Activated T-cell treated with anti-CD3 and anti-CD28 coated beads, Interleukin-2, amount 50 U/mL, for 48 hours (primary cell): ENCODE data around the gene RNF207.
"Not testable (repeated sequence)": the region's sequence is repeated elsewhere in the genome, so short reads cannot be mapped to it uniquely, and the experiment has no call there.

Experiments used
- DNase-seq, 2 experiments: peaks; one replicate each; pipeline ENCODE4 v3.0.0-alpha.2; 2020

RNF207 gene

DNA sequence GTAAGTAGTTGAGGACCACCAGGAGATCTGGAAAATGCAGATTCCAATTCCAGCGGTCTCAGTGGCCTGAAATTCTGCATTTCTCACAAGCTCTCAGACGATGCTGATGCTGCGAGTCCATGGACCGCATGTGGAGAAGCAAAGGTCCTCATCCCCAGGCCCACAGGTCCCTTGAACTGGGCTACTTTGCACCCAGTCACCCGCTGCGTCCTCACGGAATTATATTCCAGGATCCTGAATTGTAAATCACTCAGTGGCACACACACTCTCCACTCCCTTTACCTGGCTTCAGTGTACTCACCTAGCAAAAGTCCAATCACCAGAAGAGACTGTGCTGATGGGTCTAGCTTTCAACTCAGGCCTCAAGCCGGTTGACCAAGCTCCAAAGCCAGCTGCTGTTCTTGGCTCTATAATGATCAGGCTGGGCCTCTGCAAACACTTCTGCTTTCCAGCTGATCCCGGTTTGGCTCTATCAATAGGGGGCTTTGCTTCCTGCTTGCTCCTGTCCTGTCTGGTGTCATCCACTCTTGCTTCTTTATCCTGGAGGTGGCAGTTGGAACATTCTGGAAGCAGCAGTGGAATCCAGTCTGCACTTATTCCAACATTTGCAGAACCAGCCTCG, 5.6 kb upstream of the RNF207 start:
- DNase-seq: peak in 1 of 2 experiments; percentile 51

DNA sequence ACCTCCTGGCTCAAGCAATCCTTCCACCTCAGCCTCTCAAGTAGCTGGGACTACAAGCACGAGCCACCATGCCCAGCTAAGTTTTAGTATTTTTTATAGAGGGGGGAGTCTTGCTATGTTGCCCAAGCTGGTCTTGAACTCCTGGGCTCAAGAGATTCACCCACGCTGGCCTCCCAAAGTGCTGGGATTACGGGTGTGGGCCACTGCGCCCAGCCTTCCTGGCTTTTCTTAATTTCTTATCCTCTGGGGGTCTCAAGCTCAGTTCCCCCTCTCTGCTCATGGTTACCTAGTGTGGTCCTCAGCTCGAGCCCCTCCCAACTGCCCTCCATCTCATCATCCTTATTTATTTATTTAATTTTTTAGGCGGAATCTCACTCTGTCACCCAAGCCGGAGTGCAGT, 3.7 kb upstream of the RNF207 start:
- no peak for DNase-seq

DNA sequence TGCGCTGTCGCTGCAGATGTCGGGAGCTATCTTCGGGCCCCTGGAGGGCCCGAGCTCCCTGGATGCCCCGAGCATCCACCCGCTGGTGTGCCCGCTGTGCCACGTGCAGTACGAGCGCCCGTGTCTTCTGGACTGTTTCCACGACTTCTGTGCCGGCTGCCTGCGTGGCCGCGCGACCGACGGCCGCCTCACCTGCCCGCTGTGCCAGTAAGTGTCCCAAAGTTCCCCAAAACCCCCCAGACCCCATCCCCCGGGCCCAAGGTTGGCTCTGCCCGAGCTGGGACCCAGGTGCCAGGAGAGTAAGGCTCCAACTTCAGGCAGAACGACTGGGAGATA, 569 bp downstream of the RNF207 start:
- no peak for DNase-seq

DNA sequence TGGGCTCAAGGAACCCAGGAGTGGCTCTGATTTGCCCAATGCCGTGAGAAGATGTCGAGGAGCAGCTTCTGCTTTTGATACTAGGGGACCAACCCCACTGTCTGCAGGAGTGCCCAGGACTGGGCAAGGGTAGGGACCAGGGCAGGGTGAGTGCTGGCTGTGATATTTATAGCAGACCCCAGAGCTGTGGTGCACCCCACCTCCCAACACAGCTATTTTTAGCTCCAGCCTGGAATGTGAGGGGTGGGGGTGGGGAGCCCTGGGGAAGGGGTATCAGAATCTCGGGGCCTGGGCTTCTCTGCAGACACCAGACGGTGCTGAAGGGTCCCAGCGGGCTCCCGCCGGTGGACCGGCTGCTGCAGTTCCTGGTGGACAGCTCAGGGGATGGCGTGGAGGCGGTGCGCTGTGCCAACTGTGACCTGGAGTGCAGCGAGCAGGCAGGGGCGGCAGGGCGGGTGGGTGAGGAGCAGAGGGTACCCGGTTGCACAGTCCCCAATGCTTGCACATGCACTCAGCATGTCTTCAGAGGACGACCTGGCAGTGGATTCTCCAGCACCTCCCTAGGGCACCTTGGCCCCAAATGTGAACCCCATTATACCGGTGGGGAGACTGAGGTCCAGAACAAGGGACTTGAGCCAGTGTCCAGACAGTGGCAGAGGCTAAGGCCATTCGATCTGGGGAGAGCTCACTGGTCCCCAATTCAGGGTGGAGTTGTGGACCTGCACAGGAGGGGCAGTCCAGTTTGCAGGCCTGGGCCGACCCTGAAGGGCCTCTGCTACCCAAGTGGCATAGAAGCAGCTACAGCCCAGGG, 1.4 kb downstream of the RNF207 start:
- DNase-seq: no peak

DNA sequence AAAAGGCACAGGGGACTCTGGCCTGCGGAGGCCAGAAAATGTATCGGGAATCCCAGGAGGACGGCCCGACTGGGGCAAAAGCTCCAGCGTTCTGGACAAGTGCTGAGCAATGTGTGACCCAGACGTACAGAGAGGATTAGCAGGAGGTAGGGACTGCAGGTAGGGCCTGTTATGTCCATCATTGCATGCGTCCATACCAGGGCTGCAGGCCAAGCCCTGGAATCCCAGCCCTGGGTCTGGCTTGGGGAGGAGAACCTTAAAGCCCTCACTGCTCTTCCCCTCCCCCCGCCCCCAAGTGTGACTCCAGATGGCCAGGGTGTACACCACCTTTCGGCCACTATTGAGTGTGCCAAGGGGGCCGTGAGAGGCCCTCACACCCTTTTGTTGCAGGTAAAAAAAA, 2.0 kb downstream of the RNF207 start:
- DNase-seq: no peak

DNA sequence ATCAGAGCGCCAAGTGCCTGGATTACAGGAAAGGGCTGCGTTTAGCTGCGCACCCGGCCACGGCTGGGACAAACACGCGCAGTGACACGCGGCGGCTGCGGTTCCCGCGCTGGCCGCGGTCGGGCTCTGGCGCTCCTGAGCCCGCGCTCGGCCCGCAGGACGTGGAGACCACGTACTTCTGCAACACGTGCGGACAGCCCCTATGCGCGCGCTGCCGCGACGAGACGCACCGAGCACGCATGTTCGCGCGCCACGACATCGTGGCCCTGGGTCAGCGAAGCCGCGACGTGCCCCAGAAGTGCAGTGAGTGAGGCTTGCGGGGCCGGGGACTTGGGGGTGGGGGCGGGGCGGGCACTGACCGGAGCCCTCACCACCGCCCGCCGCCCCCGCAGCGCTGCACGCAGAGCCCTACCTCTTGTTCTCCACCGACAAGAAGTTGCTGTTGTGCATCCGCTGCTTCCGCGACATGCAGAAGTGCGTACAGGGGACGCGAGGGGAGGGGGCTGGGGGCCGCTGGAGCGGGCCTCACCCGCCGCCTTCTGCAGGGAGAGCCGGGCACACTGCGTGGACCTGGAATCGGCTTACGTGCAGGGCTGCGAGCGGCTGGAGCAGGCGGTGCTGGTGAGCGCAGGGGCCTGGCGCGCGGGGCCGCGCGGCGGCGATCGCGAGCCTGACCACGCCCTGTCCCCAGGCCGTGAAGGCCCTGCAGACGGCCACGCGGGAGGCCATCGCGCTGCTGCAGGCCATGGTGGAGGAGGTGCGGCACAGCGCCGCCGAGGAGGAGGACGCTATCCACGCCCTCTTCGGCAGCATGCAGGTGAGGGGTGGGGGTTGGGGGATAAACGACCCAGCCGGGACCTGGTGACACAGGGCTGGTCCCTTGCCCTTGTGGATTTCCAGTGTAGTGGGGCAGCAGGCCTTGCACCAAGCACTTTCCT, 3.1 kb downstream of the RNF207 start:
- peak; percentile 49 to 60 for DNase-seq

DNA sequence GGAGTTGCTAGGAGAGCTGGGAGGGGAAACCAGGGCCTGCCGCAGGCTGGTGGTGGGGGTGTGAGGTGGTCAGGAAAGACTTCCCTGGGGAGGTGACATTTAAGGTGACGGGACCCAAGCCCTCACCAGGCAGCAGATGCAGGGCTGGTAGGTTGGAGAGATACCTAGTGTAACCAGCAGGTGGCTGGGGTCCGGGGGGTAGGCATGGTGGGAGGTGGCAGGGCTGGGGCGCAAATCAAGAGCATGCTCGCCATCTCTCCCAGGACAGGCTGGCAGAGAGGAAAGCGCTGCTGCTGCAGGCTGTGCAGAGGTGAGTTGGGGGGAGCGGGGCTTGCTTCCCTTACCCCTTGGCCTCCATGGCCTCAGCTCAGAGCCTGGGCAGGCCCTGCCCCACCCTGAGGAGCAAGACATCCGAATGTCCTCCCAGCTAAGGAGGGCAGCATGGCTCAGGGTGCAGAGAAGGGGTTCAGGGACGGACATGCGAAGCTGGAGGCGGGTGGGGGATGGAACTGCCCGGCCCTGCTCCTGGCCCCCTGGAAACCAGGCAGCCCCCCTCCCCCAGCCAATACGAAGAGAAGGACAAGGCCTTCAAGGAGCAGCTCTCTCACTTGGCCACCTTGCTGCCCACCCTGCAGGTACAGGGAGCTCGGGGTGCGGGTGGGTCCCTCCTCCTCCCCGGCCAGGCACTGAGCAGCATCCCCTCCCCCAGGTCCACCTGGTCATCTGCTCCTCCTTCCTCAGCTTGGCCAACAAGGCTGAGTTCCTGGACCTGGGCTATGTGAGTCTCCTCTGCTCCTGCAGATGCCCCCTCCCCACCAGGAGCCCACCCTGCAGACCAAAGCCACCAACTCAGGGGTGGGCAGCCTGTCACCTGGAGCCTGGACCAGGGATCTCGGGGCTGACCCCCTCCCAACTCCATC, 4.0 kb downstream of the RNF207 start:
- DNase-seq: peak; percentile 50 to 59

DNA sequence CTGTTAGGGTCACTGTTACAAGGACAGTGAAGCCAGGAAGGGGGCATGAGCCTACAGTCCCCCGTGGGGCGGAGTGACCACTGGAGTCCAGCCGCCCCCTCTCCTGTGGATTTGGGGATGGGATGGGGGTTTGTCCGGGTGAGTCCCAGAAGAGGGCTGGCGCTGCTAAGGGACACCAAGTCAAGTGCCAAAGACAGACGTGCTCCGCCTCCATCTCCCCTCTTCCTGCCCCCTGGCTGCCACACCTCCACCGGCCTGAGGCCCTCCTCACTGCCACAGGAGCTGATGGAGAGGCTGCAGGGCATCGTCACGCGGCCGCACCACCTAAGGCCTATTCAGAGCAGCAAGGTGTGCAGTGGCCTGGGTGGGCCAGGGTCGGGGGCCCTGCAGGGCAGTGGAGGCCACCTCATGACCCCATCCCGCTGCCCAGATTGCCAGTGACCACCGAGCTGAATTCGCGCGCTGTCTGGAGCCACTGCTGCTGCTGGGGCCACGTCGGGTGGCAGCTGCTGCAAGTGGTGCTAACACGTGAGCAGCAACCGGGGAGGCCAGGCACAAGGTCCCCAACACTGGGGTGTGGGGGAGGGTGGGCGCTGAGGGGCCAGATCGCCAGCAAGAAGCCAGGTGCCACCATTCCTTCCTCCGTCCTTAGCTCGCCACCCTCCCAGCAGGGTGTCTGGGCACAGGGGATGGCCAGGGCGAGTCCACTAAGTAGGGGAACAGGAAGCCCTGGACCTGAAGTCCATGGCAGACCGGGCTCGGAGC, 4.9 kb downstream of the RNF207 start:
- no peak for DNase-seq

DNA sequence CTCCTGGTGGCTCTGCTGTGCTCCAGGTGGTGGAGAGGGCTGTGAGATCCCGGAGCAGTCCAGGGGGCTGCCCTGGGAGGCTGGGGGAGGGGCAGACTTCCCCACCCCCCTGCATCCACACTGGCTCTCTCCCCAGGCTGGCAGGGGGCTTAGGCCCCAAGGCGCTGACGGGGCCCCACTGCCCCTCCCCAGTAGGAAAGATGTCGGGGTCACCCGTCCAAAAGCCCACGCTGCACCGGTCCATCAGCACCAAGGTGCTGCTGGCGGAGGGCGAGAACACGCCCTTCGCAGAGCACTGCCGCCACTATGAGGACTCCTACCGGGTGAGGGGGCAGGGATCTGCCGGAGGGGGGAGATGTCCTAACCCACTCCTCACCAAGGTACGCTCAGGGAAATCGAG, 5.8 kb downstream of the RNF207 start:
- no peak for DNase-seq

DNA sequence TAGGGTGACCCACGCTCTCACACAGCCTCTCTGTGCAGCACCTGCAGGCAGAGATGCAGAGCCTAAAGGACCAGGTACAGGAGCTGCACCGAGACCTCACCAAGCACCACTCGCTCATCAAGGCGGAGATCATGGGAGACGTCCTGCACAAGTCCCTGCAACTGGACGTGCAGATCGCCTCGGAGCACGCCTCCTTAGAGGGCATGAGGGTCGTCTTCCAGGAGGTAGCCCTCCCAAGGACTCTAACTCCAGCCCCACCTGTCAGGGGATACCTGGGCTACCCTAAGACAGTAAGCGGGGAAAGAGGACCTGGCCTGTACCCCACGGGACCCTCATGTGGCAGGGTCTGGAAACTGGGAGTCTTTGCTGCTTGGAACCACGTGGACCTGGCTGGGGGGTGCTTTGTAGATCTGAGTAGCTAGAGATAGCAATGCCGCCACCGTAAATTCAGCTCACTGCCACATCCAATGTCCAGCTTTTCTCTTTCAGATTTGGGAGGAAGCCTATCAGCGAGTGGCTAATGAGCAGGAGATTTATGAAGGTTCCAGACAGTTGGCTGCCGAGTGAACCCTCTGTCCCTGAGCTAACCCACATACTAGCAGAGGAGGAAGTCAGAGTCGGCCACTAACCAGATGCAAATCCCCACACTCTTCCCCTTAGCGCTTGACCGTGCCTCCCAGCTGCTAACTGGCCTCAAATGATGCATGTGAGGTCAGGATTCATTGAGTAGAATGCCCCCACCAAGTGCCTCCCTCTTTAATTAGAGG, 6.5 kb downstream of the RNF207 start:
- no peak for DNase-seq

DNA sequence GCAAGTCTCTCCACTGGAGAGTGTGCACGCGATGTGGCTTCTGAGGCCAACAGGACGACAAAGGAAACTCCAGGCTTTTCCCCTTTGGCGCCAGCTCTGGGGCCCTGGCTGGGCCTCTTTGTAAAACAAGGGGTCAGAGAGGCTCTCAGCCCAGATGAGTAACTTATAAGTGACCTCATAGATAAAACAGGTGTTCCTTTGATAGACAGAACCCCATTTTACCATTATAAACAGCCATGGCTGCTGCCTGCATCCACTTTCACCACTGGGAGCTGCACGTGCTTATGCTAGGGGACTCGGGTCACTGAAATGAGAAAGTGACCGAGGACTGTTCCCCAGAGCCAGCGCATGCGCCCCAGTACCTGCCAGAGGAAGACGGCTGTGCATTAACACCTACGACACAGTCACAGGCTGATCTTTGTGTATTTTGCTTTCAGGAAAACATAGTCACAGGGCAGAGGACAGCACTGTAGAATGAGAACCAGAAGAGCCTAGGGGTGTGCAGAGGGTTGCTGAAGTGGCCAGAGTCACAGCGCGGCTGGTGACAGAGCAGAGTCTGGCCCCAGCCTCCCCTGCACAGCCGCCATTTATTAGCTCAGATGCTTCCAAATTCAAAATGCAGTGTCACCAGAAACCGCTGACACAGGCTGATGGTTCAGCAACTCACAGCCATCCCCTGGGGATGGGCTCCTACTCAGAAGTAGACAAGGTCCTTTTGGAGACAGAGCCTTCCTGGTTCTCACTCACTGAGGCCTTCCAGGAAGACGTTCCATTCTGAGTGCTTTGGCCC, 12.7 kb downstream of the RNF207 start:
- no peak for DNase-seq

DNA sequence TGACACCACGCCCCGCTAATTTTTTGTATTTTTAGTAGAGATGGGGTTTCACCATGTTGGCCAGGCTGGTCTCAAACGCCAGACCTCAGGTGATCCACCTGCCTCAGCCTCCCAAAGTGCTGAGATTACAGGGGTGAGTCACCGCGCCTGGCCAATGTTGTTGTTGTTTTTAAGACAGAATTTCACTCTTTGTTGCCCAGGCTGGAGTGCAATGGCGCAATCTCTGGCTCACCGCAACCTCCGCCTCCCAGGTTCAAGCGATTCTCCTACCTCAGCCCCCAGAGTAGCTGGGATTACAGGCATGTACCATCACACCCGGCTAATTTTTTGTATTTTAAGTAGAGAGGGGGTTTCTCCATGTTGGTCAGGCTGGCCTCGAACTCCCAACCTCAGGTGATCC, 13.7 kb downstream of the RNF207 start:
- DNase-seq: not testable (repeated sequence)

DNA sequence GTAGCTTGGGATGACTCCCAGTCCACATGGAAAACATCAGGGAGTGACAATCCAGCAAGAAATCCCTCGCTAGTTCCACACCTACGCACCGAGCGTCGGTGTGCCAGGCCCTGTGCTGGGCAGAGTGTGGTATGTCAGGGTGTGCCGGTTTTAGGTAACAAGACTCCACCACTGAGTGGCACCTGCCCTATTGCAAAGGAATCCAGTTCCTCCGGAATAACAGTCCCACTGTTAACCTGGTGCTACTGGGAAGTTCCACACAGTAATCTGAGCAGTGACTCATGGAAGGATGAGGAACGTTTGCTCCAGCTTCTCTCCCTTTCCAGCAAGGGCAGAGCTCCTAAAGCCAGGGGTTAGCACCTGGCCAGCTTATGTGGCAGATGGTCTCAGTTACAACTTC, 14.3 kb downstream of the RNF207 start:
- no peak for DNase-seq

DNA sequence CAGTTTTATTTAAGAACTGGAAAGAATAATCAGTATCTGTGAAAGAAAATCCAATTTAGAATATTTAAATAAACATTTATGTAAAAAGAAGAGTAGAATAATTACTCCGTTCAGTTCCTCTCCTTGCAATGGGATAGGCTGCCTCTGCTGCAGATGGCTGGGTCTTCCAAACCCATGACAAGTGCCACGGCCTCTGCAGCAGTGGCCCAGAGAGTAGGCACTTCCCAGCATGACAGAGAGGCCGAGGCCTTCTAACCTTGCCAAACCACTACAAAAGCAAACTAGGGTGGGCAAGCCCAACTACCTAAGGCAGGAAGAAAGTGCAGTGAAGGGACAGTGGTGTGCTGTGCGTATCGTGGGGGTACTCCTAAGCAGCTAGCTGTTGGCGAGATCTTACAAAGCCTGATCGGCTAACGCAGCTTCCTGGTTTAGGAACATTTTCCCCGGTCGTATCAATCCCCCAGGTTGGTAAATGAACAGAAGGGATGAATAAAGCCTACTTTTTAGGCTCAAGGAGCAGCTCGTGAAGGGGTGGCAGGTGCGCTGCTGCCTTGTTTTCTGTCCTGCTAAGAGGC, 15.4 kb downstream of the RNF207 start:
- no peak for DNase-seq

DNA sequence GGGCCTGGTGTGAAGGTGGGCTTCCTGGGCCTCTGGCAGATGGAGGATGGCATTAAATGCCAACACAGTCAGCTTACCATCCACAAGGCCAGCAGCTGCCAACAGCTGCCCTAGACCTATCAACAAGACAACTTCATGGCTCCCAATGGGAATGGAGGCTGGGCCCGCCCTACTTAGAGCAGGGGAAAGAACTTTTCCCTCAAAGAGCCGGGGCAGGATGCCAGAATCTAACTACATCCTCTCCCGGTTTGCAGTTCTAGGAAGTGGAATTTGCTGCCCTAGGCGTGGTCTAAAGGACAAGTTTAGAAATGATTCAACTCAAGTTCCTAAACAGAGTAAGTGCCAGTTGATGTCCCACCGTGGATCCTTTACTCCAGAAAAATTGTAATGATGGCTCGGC, 16.7 kb downstream of the RNF207 start:
- DNase-seq: no peak

DNA sequence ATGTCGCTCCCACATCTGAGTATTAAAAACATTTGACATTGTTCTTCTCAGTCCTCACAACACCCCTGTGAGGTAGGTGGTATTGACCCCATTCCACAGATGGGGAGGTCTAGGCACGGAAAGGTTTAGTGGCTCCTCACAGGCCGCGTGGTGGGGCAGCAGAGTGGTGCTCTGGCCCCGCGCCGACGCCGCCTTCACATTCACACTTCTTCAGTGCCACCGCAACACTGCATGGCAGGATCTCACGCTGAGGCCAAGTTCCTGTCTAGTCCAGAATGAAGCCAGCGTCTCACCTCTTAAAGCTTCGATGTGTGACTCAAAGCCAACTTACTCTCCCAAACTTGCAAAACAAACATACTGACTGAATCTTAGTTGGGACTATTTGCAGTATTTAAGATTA, 17.7 kb downstream of the RNF207 start:
- DNase-seq: no peak

DNA sequence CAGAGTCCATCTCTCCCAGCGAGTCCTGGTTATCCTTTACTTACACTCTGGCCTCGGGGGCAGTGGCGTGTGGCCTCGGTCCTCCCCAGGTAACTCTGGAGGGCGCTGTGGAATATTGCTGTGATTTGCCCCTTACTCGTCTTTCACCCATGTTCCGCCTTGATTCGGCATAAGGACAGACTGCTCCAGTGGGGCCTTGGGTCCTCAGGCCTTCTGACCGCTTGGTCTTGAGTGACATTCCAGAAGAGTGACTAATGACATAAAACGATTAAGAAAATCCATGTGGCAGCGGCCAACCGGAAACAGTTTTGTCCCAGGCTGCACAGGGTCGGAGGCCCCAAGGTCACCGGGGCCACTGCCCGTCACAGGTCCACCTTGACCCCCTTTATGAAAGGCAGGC, 18.8 kb downstream of the RNF207 start:
- DNase-seq: no peak

DNA sequence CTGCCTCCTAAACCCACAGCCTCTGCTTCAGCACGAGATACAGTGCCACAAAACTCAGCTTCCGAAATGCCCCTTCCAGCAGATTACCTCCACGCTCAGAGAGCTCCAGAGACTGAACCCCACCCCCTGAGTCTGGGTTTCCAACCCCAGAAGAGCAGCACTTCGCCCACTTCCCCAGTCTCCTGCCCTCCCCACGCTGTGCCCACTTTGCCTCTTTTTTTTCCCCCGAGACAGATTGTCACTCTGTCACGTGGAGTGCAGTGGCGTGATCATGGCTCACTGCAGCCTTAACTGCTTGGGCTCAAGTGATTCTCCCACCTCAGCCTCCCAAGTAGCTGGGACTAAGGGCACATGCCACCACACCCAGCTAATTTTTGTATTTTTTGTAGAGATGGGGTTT, 19.7 kb downstream of the RNF207 start:
- no peak for DNase-seq

DNA sequence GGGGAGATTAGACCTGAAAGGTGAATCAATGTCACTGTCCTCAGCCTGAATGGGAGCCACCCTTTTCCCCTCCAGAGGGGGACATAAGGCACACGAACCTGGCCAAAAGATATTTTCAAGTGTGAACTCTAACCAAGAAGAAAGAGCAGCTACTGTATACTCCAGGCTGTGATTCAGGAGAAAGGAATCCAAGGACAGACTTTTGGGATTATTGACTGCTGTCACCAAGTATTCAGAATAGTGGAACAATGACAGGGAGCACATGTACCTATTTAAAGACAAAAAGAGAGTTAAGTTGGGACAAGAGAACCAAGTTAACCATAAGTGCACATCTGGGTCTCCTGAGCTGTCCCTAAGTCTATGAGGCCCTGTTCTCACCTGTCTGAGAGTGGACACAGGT, 27.5 kb downstream of the RNF207 start:
- DNase-seq: no peak
